ENCODE data around the gene CYBB.

Gene CYBB

DNA sequence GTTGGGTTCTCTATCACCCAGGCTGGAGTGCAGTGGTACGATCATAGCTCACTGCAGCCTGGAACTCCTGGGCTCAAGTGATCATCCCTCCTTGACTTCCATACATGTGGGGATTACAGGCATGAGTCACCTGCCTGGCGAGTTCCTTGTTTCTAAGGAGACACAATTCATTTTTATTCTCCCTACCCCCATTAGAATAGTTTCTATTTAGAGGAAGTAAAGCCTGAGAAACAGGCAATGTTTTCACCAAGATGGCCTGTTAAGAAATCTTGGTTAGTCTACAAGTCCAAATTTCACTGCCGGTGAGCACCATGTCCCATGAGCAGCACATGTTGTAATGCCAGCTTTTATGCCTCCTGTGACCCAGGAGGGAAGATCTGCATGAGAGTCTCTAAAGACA, 5.7 kb downstream of the CYBB start:
- no peak for DNase-seq (ENCODE audit: low read depth in 2 of 2, low spot score in 1 of 2)

DNA sequence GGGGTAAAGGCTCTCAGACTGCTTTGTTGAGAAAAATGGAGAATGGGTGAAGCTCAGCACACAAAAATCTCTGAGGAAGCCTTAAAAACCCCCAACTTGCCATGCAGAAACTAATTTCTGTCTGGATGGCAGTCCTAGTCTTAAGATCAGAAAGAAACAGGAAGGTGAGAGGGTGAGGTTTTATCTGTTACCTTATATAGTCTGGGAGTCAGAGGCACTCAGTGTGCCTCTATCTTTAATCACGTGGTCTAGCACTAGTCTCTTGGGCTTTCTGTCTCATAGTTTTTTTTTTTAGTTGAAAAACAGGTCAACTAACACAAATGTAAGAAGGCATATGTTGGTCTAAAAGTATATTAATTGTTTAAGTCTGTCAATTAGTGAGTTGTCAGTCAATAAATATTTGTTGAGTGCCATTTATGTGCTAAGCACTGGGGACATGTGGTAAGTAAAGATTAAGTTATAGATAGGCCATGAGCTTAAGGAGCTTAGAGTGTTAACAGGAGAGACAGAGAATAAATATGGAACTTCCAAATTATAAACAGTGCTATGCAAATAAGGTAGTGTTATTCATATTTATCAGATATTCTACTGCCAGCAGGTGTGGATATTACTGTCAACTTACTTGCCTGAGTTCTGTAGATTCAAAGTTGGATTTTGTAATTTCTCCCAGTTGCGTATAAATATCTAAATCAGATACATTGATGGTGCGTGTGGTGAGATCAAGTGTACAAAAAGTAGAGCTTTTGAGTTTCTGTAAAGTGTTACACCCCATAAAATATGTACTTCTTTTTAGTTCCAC, 7.0 kb downstream of the CYBB start:
- DNase-seq (ENCODE audit: low read depth in 2 of 2, low spot score in 1 of 2) = no peak

DNA sequence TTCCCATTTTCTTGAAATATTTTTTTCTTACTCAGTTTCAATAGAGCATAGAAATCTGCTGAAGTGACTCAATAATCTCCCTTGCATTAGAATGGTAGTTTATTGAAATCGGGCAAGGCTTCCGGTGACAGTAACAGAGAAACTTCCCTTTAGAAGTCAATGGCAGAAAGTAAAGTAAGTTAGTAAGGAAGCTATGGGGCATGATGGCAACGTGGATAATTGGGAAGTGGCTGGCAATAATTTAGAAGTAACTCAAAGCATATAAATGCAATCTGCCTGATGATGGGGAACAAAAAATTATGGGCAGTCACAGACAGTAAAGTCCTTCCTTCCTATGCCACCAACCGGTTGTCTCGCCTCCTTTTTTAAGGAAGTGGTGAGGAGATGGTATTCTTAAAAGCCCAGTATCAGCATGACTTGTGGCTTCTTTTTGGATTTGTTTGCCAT, 7.6 kb downstream of the CYBB start:
- no peak for DNase-seq (ENCODE audit: low read depth in 2 of 2, low spot score in 1 of 2)

GRCh38 chrX:37796310-37796709, 16.5 kb downstream of the CYBB start:
- DNase-seq (ENCODE audit: low read depth in 2 of 2, low spot score in 1 of 2) = no peak

DNA sequence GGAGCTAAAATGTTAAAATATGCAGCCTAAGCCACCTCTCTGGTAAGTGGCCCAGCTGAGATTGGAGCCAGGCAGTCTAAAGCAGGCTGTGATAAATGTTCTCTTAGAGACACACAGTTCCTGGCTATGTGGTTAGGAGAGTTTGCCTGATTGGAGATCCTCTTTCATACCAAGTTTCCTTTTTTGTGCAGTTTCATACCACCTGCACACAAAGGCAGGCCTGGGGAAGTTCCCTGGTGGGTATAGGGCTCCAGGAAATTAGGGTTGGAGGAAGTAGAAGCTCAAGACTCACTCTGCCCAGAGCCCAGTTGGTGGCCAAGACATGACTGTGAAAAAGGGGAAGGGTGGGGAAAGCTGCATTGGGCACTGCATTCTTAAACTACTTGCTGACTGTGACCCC, 16.9 kb downstream of the CYBB start:
- no peak for DNase-seq (ENCODE audit: low read depth in 2 of 2, low spot score in 1 of 2)

DNA sequence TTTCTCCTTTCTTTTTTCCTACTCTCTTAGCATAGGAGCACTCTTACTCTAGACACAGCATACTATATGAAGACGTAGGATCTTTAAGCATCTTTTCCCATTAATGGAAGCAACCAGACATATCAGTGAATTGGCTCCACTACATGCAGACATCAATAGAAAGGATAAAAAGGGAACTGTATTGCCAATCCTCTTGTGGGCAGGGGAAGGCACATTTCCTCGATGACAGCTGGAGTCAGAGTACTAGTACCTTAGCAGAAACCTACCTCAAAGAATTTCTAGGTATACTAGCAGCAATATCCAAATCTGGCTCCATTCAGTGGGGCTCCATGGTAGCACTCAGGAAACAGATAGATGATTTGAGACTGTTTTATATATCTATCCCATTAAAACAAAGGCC, 20.1 kb downstream of the CYBB start:
- DNase-seq (ENCODE audit: low read depth in 2 of 2, low spot score in 1 of 2) = no peak

DNA sequence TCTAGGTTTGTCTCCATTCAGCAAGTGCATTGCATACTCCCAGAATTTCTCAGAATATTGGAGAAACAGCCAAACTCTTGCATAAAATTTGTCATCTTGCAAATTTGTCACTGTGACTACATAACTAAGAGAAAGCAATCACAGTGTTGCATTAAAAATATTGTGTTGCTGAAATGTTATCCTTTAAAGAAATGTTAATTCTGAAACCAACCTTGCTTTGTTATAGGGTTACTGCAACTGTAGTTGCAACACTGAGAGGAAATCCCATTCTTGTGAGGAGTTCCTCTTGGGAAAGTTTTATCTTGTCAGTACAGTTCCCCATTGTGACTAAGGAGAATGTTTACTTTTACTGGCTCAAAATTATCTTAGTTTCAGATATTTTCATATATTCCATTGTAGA, 20.9 kb downstream of the CYBB start:
- no peak for DNase-seq (ENCODE audit: low read depth in 2 of 2, low spot score in 1 of 2)

DNA sequence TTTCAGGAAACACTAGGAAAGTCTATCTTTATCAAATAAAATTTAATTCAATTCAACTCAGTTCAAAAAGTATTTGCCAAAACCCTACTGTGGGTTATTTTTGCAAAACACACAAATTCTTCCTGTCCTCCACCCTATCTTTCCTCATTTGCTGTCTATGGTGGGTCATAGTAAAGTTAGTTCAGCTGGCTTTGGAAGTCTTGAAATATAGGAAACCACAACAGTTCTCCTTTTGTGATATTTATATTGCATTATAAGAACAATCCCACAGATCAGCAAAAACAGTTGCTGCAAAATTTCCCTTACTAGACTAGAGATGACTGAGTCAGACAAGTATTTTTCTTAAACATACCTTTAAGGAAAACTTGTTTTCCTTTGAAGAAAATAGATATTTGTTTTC, 22.2 kb downstream of the CYBB start:
- no peak for DNase-seq (ENCODE audit: low read depth in 2 of 2, low spot score in 1 of 2)

DNA sequence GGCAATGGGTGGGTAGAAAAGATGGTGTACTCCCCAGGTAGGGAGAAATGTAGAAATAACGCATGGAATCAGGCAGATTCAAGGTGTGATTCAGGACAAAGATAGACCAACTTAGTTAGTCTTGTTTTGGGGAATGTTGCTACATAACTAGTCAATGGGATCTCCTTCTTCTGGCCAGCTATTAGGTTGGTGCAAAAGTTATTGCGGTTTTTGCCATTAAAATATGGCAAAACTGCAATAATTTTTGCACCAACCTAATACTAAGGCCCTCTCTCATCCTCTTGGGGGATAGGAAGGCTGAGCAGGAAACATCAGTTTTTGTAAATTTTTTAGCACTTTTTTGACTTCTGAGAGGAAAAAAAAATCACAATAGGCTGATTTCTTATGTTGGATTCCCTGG, 23.2 kb downstream of the CYBB start:
- no peak for DNase-seq (ENCODE audit: low read depth in 2 of 2, low spot score in 1 of 2)

GRCh38 chrX:37809970-37810369, 30.1 kb downstream of the CYBB start:
- no peak for DNase-seq (ENCODE audit: low read depth in 2 of 2, low spot score in 1 of 2)

- no peak for DNase-seq (ENCODE audit: low read depth in 2 of 2, low spot score in 1 of 2)
These were observed 32.3 kb downstream of the CYBB start for GRCh38 chrX:37812110-37812509.

DNA sequence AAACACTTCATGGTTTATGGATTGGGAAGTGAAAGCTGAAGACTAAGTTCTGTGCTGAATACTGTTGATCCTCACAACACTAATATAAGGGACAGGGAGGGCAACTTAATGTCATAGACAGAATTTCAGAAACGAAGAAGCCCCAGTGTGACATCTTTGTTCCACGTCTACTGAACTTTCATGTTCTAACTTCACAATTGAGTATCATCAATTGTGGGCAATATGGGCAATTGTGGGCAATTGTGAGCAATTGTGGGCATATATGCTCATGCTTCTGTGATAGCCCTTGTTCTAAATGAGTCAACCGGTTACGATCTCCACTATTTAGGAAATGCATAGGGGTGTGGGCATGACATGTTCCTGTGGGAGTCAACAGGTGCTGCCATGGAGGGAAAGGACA, 33.7 kb downstream of the CYBB start:
- no peak for DNase-seq (ENCODE audit: low read depth in 2 of 2, low spot score in 1 of 2)

DNA sequence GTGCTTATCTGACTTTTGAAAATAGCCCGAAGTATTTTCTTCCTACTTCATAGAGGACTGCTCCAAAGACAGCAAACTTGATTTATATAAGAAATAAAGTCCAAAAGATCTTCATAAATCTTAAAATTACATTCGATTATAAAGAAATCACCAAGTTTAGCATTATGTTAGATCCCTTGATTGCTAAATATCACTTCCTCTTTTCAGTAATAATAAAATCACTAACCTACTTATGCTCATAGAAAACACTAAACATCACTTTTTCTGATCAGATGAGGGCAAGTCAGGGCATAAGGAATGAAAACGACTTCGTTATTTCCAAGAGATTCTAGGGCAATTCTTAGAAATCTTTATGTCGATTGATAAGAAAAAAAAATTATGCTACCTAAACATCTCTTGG, 35.5 kb downstream of the CYBB start:
- DNase-seq (ENCODE audit: low read depth in 2 of 2, low spot score in 1 of 2) = no peak

DNA sequence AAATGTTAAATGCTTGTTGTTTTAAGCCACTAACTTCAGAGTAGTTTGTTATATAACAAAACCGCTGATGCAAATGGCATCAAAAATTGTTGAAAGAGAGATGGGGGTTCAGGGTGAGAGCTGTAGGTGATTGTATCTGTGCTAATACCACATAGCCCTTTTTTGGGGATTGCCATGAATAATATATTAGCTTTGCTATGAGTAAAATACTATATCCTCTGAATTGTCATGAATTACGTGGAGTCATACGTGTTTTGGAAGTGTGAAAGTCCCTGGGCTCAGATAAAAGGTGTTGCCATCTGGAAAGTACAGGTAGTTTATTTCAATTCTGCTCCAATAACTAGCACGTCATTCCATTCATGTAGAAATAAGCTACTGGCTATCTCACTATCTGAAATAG, 36.9 kb downstream of the CYBB start:
- no peak for DNase-seq (ENCODE audit: low read depth in 2 of 2, low spot score in 1 of 2)

DNA sequence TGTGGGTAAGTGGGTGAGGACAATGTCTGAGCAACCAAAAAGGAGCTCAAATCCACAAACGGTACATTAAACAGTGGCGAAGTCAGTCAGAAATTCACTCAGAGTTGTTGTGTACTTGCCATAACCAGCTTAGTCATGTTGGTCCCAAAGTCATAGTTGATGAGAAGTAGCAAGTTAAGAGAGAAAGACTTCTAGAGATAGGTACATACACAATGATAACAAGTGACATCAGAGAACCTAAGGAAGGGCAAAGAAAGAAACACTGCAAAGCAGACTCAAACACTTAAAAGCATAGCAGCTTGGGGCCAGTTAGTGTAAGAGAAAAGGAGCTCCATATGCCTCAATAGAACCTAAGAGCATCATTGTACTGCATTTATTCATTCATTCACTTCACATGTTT, 37.3 kb downstream of the CYBB start:
- no peak for DNase-seq (ENCODE audit: low read depth in 2 of 2, low spot score in 1 of 2)

DNA sequence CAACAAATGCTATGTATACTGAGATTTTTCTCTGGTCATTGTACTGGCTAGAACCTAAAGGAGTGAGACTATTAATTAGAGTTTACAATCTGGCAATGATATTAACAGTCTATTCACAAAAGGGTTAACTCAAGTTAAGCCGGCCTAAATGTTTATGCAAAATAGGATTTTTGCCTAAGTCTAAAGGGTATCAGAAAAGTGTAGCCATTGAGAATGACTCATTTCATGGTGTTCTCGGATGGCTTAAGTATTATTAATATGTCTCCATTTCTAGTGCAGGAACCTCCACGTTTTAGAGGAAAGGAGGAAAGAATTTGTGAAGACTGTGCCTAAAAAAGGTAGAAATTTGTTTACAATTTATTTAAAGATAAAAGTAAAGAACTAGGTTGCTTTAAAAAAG, 37.7 kb downstream of the CYBB start:
- DNase-seq (ENCODE audit: low read depth in 2 of 2, low spot score in 1 of 2) = no peak

- no peak for DNase-seq (ENCODE audit: low read depth in 2 of 2, low spot score in 1 of 2)
These were observed 38.2 kb downstream of the CYBB start for GRCh38 chrX:37818031-37818430.

DNA sequence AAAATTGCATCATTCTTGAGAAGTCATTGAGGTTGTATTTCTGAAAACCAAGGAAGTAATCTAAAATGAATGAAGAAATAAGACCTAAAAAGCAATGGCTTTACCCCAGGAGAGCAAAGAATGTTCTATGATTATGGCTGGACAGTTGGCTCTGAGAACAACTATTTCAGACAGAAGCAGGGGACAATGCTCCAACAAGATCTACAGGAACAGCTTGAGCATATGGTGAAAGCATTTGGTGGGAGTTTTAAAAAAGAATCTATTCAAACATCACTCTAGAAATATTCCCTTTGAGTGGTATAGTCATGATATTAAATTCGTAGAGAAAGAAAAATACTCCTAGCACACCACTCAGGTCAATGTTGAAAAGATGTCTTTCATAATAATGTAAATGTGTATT, 40.8 kb downstream of the CYBB start:
- DNase-seq (ENCODE audit: low read depth in 2 of 2, low spot score in 1 of 2) = no peak

- DNase-seq (ENCODE audit: low read depth in 2 of 2, low spot score in 1 of 2) = no peak
These were observed 44.8 kb downstream of the CYBB start for GRCh38 chrX:37824491-37825214.

DNA sequence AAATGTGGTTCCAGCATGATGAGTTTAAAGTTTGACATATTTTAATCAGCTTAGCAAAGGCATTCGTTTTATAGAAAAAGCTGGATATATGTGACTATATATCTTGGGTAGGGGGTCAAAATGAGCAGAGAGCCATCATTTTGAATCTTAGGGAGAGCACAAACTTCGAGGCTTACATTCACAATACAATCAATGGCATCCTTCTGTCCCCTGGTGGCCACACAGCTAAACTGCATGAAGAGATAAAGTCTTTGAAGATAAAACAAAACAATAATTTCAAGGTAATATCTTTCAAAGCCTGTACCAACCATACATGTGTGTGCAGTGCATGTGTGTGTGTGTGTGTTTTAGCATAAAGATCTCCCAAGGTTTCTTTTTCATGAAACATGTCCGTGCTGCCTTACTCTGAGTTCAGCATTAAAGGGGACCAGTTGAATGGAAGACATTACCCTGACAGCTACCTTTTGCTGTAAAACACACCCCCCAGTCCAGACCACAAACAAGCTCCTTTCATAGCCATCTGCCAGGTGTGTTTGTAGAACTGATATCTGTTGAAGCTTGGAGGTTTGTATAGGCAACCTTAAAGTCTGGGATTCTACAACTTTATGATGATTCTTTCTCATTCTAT, 45.5 kb downstream of the CYBB start:
- DNase-seq (ENCODE audit: low read depth in 2 of 2, low spot score in 1 of 2) = peak; percentile 9 to 22

DNA sequence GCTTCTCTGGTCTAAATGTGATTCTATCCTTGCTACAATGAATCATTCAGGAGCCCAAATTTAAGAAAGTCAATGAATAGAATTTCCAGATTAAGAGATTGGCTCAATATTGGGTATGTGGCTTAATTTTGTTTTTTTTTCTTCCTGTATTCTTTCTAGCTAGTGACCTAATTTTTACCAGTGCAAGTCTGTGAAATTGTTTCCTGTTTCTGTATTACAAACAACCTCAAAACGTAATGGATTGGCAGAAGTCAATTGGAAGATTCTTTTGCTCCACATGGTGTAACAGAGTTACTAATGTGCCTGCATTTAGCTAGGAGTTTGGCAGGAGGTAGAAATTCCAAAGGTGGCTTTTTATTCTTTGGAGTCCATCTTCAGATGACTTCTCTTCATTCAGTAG, 49.9 kb downstream of the CYBB start:
- no peak for DNase-seq (ENCODE audit: low read depth in 2 of 2, low spot score in 1 of 2)

- DNase-seq (ENCODE audit: low read depth in 2 of 2, low spot score in 1 of 2) = no peak
These were observed 50.5 kb downstream of the CYBB start for GRCh38 chrX:37830371-37830770.
